Activated CD4-positive, alpha-beta T cell treated with anti-CD3 and anti-CD28 coated beads, Interleukin-2, amount 50 U/mL, for 4 hours (primary cell): ENCODE results near the gene ARL8A.
"Not testable (repeated sequence)": the region's sequence is repeated elsewhere in the genome, so short reads cannot be mapped to it uniquely, and the experiment has no call there.

Experiments used
- DNase-seq, 2 experiments: peaks; one replicate each; pipeline ENCODE4 v3.0.0-alpha.2; 2020

The ARL8A gene

GRCh38 chr1:202144402-202145067 is at the start of gene ARL8A:
Gene ARL8A, minus strand, starts transcription at chr1:202144737. Its CDS starts 165 bp downstream, at chr1:202144572.
- peak; percentile 50 to 59 for DNase-seq

- DNase-seq = no peak
Measured at GRCh38 chr1:202194328-202194648, 49.8 kb upstream of the ARL8A start.

GRCh38 chr1:202193614-202194327 is 49.2 kb upstream of the ARL8A start, which contains the start of gene LGR6:
Gene LGR6, plus strand, starts transcription at chr1:202193799. Its CDS starts 191 bp downstream, at chr1:202193990.
- DNase-seq = no peak

DNA sequence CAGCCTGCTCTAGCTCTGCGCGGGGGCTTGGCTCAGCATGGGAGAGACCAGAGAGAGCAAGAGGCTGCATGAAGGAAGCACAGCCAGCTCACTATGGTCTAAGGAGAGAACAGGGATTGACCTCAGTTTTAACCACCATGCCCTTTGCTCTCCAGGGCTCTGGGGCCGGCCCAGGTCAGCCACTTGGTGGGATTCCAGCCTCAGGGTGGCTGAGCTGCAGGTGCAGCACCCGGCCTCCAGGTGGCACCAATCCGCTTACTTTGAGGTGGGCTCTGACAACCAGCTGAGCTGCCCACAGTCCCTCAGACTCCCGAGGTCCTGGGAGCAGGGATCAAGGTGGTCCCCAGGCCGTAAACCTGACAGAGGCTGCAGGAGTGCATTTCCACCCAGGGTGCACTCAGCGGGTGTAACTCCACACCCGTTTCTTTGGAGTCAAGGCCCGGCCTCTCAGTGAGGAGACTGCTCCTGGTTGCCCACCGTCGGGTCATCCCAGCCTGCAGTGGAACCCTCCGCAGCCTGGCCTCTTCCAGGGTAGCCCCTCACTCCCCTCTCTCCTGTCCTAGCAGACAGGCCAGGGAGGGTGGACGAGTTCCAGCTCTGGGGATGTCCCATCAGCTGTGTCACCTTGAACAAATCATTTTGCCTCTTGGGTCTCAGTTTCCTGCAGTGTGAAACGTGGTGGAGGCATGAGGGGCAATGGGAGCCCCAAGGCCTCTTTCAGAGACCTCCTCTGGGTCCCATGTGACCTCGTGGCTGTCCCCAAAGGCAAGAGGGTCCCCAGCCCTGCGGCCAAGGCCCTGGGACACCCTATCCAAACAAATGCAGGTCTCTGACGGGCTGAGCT is 48.5 kb upstream of the ARL8A start:
- DNase-seq = peak; percentile 38 to 39

GRCh38 chr1:202191391-202191790 is 46.9 kb upstream of the ARL8A start:
- DNase-seq = not testable (repeated sequence)

GRCh38 chr1:202189918-202190715 is 45.6 kb upstream of the ARL8A start:
- DNase-seq = no peak

DNA sequence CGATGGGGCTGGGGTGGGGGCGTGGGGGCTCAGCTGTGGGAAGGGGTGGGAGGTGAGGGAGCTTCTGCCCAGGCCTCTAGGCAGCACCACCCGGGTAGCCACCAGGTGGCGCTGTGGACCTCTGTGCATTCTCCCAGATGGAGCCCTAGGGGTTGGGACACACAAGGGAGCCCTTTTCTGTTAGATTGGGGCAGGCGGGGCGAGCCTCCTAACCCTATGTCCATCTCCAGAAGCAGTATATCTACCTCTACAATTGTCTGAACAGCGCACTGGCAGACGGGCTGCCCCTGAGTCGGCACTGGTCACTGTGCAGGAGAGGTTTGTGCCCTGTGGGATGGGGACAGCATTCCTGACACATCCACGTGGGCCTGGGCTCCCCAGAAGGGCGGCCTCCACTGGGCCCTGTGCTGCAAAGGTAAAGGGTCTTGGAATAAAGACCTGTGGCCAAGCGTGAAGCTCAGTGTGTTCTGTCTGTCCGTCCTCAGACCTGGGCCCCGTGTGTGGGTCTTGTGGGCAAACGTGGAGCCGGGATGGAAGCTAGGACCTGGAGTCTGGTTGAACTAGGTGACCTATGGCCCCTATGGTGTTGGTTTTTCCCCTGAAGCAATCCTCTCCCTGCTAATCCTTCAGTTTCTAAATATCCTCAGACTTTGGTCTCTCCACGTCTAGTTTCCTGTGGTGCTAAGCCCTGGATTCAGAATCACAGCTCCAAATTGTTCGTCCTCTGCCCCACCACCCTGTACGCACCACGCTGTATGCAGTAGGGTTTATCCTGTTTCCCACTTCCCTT is 44.7 kb upstream of the ARL8A start:
- peak; percentile 72 to 76 for DNase-seq

GRCh38 chr1:202187697-202188407 is 43.3 kb upstream of the ARL8A start:
- no peak for DNase-seq

- no peak for DNase-seq
Measured at GRCh38 chr1:202187041-202187671, 42.6 kb upstream of the ARL8A start.

- no peak for DNase-seq
Measured at GRCh38 chr1:202186327-202186726, 41.8 kb upstream of the ARL8A start.

DNA sequence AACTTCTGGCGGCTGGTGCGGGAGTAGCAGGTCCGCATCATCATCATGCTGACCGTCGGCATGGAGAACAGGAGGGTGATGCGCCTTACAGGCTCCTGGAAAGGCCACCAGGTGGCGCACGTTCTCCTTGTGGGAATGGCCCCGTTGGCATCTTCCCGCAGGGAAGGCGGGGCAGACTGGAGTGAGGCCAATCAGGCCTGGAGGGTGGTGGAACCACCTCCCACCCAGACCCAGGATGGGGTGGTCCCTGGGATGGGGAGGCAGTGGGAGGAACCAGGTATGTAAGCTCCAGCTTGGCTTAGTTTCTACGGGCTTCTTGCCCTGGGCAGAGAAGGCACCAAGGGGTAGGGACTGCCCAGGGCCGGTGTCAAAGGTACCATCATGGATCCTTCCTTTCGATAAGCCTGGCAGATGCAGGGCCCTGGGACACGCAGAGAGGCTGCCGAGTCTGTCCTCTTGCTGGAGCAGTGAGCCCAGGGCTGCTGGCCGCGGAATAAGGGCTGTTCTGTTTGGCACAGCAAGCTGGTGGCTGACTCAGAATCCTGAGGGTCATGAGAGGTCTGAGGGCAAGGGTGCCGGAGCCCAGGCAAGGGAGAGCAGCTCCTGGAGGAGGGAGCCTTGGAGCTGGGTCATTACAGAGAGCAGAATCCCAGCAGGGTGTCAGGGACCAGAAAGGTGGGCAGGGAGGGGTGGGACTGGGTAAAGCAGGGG is 40.4 kb upstream of the ARL8A start:
- peak; percentile 58 to 59 for DNase-seq

- no peak for DNase-seq
Measured at GRCh38 chr1:202182040-202182877, 37.7 kb upstream of the ARL8A start.

GRCh38 chr1:202181586-202181985 is 37.0 kb upstream of the ARL8A start:
- DNase-seq = no peak

GRCh38 chr1:202180751-202181139 is 36.2 kb upstream of the ARL8A start:
- DNase-seq = not testable (repeated sequence)

DNA sequence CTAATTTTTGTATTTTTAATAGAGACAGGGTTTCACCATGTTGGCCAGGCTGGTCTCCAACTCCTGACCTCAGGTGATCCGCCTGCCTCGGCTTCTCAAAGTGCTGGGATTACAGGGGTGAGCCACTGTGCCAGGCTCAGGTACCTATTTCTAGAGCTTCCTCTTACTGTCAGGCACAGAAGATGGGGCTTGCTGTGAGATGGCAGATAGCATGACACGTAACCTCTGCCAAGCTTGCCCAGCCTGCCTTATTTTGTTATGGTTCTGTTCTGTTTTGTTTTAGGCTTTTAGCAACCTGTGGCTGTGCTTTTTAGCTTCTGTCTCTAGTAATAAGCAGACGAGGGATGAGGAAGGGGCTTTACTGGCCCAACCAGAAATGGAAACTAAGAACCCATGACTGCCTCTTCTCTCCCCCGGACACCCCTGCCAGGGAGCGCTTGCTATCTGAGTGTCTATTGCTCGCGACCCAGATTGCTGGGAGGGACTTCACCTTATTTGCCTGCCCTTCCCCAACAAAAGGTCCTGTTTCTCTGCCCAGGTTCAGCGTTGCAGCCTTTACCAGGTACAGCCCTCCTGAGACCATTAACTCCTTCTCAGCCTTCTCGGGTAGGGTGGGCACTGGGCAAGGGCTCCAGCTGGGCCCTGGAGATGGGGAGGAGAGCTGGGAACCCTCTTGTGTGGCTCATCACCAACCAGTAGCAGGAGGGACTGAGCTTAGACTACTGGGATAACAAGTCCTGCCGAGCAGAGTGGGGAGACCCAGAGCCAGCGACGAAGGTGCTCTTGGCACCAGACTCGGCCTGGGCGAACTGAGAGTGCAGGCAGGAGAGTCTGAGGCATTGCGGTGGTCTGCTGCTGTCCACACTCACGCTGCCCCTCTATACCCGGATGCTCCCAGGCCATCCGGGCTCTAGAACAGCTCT is 35.6 kb upstream of the ARL8A start:
- DNase-seq = no peak

- DNase-seq = no peak
Measured at GRCh38 chr1:202176949-202177927, 32.7 kb upstream of the ARL8A start.

- DNase-seq = no peak
Measured at GRCh38 chr1:202173993-202174392, 29.5 kb upstream of the ARL8A start.
